Loucy (cell line): ENCODE data around the gene DENND10.

Source experiments
- H2AFZ ChIP-seq: fragments of 200-600 bp; sonication (generic); 2 replicates; pipeline ENCODE4 v1.6.0; 2016; ENCODE audit warnings: antibody characterized with exemption, mild to moderate bottlenecking, low read length, moderate library complexity
- H3F3A ChIP-seq: fragments of 200-600 bp; 2 replicates; pipeline ENCODE4 v1.6.0; 2016; ENCODE audit warnings: antibody characterized with exemption, low read depth, mild to moderate bottlenecking
- H3K27me3 ChIP-seq: fragments of 200-600 bp; sonication (generic); 2 replicates; pipeline ENCODE4 v1.6.1; 2014; ENCODE audit warnings: low read length, mild to moderate bottlenecking; ENCODE audit not compliant: insufficient read depth, poor library complexity, severe bottlenecking
- H3K36me3 ChIP-seq: fragments of 200-600 bp; sonication (generic); 2 replicates; pipeline ENCODE4 v1.6.1; 2016; ENCODE audit warnings: low read length; ENCODE audit not compliant: insufficient read depth
- H3K4me1 ChIP-seq: fragments of 200-600 bp; sonication (generic); 2 replicates; pipeline ENCODE4 v1.5.1; 2014; ENCODE audit warnings: low read length, mild to moderate bottlenecking; ENCODE audit not compliant: insufficient read depth, poor library complexity, severe bottlenecking
- H3K4me2 ChIP-seq: fragments of 200-600 bp; sonication (generic); 2 replicates; pipeline ENCODE4 v1.6.0; 2014; ENCODE audit warnings: antibody characterized with exemption, low read length, low read depth, mild to moderate bottlenecking; ENCODE audit not compliant: poor library complexity, severe bottlenecking
- H3K4me3 ChIP-seq: fragments of 200-600 bp; sonication (generic); 2 replicates; pipeline ENCODE4 v1.5.1; 2014; ENCODE audit warnings: low read length, mild to moderate bottlenecking, mixed read lengths; ENCODE audit not compliant: poor library complexity, severe bottlenecking
- H3K79me2 ChIP-seq: fragments of 200-600 bp; sonication (generic); 2 replicates; pipeline ENCODE4 v1.6.1; 2014; ENCODE audit warnings: low read length; ENCODE audit not compliant: insufficient read depth
- H3K9ac ChIP-seq: fragments of 200-600 bp; sonication (generic); 2 replicates; pipeline ENCODE4 v1.6.0; 2014; ENCODE audit warnings: mild to moderate bottlenecking, low read depth, low read length, moderate library complexity; ENCODE audit not compliant: poor library complexity, severe bottlenecking
- H3K9me2 ChIP-seq: fragments of 200-600 bp; sonication (generic); replicated peaks from 2 replicates; pipeline ENCODE4 v1.6.1; 2016; ENCODE audit warnings: low read depth, low read length, mixed read lengths
- H3K9me3 ChIP-seq: fragments of 200-600 bp; sonication (generic); 2 replicates; pipeline ENCODE4 v1.6.1; 2014; ENCODE audit warnings: mild to moderate bottlenecking, antibody characterized with exemption, low read length, low read depth; ENCODE audit not compliant: insufficient read depth
- H4K20me1 ChIP-seq: fragments of 200-600 bp; sonication (generic); 2 replicates; pipeline ENCODE4 v1.6.0; 2014; ENCODE audit warnings: antibody characterized with exemption, low read length, mild to moderate bottlenecking; ENCODE audit not compliant: insufficient read depth, poor library complexity, severe bottlenecking
- CTCF ChIP-seq: fragments of 200-600 bp; sonication (generic); conservative IDR thresholded peaks from 2 replicates; pipeline ENCODE4 v1.5.1; 2014; ENCODE audit warnings: mild to moderate bottlenecking, antibody characterized with exemption, low read length
- EZH2phosphoT487 ChIP-seq: fragments of 200-600 bp; IDR thresholded peaks from 2 replicates; pipeline ENCODE4 v1.6.1; 2018; ENCODE audit warnings: antibody characterized with exemption, mild to moderate bottlenecking, moderate library complexity, borderline replicate concordance

DENND10 gene

GRCh38 chr10:119165171-119166117 lies 61.5 kb downstream of the DENND10 start, which contains the start of gene SFXN4:
SFXN4 (minus strand) TSS chr10:119165714; CDS start chr10:119165647, 67 bp downstream.
- no peaks in the 10 kb centered on the region for H3K27me3 ChIP-seq
- peak within 1 kb of the TSS; percentile 82 for H3K9ac ChIP-seq
- peak within 1 kb of the TSS; percentile 85 for H2AFZ ChIP-seq
- H3K36me3 ChIP-seq, result peaks cover 34% of the 10 kb centered on the region; the same call in 1 of the 2 replicates
- peaks cover 8% of the 10 kb centered on the region for H3K79me2 ChIP-seq
- H3K9me2 ChIP-seq, result no peaks in the 10 kb centered on the region
- H3K4me2 ChIP-seq, result peak within 1 kb of the TSS; percentile 79
- H4K20me1 ChIP-seq, result no peaks in the 10 kb centered on the region
- peaks cover 5% of the 10 kb centered on the region; the same call in 1 of the 2 replicates for H3F3A ChIP-seq
- TF ChIP-seq EZH2phosphoT487 (no peak), CTCF (no peak)
- no peaks in the 10 kb centered on the region for H3K9me3 ChIP-seq
- peak within 1 kb of the TSS; percentile 79 for H3K4me3 ChIP-seq
- H3K4me1 ChIP-seq, result peaks cover 29% of the 10 kb centered on the region

- H3K4me1 ChIP-seq, result peaks cover 29% of the 10 kb centered on the region
- no peaks in the 10 kb centered on the region for H3K9me2 ChIP-seq
- H3F3A ChIP-seq, result peaks cover 5% of the 10 kb centered on the region; the same call in 1 of the 2 replicates
- H3K79me2 ChIP-seq, result peaks cover 8% of the 10 kb centered on the region
- H2AFZ ChIP-seq, result peak overlapping the region; percentile 85
- peak overlapping the region; percentile 82 for H3K9ac ChIP-seq
- TF ChIP-seq EZH2phosphoT487 (no peak), CTCF (no peak)
- no peaks in the 10 kb centered on the region for H3K27me3 ChIP-seq
- H3K36me3 ChIP-seq, result peaks cover 38% of the 10 kb centered on the region; the same call in 1 of the 2 replicates
- H3K4me2 ChIP-seq, result peak overlapping the region; percentile 79
- no peaks in the 10 kb centered on the region for H3K9me3 ChIP-seq
- no peaks in the 10 kb centered on the region for H4K20me1 ChIP-seq
- H3K4me3 ChIP-seq, result peak overlapping the region; percentile 79
Observed at GRCh38 chr10:119166118-119166500, 62.2 kb downstream of the DENND10 start.

- TF ChIP-seq CTCF, result no peak
- TF ChIP-seq EZH2phosphoT487, result no peak
- Histone ChIP-seq H3K9me2 (no peaks in the 10 kb centered on the region), H3F3A (peaks cover 5% of the 10 kb centered on the region; the same call in 1 of the 2 replicates), H3K9ac (peak overlapping the region; percentile 82), H3K4me2 (peak overlapping the region; percentile 79), H3K4me1 (peaks cover 32% of the 10 kb centered on the region), H3K79me2 (peaks cover 8% of the 10 kb centered on the region), H4K20me1 (no peaks in the 10 kb centered on the region), H3K36me3 (peaks cover 42% of the 10 kb centered on the region; the same call in 1 of the 2 replicates), H2AFZ (no peak overlapping the region), H3K27me3 (no peaks in the 10 kb centered on the region), H3K9me3 (no peaks in the 10 kb centered on the region), H3K4me3 (no peak overlapping the region)
Observed at GRCh38 chr10:119166564-119166963, 62.7 kb downstream of the DENND10 start.
